ENCODE results near the gene CCDC112.
A peak's percentile ranks its signal among the peaks of the same experiment; 100 is the strongest.

Gene CCDC112

GRCh38 chr5:115317736-115318135 lies 21.3 kb upstream of the CCDC112 start:
- TF ChIP-seq ZFX (IDR thresholded peaks at IDR 0.05; ENCODE audit: borderline replicate concordance) = no peak
- TF ChIP-seq, protein P1, sequence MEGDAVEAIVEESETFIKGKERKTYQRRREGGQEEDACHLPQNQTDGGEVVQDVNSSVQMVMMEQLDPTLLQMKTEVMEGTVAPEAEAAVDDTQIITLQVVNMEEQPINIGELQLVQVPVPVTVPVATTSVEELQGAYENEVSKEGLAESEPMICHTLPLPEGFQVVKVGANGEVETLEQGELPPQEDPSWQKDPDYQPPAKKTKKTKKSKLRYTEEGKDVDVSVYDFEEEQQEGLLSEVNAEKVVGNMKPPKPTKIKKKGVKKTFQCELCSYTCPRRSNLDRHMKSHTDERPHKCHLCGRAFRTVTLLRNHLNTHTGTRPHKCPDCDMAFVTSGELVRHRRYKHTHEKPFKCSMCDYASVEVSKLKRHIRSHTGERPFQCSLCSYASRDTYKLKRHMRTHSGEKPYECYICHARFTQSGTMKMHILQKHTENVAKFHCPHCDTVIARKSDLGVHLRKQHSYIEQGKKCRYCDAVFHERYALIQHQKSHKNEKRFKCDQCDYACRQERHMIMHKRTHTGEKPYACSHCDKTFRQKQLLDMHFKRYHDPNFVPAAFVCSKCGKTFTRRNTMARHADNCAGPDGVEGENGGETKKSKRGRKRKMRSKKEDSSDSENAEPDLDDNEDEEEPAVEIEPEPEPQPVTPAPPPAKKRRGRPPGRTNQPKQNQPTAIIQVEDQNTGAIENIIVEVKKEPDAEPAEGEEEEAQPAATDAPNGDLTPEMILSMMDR (IDR thresholded peaks at IDR 0.05) = no peak
- H3K27ac ChIP-seq = no peak overlapping the region

GRCh38 chr5:115317320-115317719 lies 20.9 kb upstream of the CCDC112 start:
- no peak for TF ChIP-seq ZFX (IDR thresholded peaks at IDR 0.05; ENCODE audit: borderline replicate concordance)
- TF ChIP-seq, protein P1 (IDR thresholded peaks at IDR 0.05) = no peak
- H3K27ac ChIP-seq = no peak overlapping the region

DNA sequence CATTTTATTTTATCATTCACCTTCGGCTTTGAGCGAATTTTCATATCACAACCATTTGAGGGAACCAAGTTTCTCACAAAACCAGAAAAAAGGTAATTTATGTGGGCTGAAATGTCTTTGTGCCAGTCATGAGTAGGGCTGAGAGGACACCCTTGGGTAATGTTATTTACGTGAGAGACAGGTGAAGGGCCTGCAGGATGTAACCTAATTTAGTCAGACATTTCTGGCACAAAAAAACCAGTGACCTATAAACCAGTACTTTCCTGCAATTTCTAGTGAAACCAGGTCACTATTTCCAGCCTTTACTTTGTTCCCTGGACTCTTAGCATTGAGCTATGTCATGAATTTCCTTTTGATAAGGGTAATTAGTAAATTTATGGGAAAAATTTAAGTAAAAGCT lies 17.2 kb upstream of the CCDC112 start:
- no peak for TF ChIP-seq ZFX (IDR thresholded peaks at IDR 0.05; ENCODE audit: borderline replicate concordance)
- TF ChIP-seq, protein P1 (IDR thresholded peaks at IDR 0.05) = no peak
- no peak overlapping the region for H3K27ac ChIP-seq

DNA sequence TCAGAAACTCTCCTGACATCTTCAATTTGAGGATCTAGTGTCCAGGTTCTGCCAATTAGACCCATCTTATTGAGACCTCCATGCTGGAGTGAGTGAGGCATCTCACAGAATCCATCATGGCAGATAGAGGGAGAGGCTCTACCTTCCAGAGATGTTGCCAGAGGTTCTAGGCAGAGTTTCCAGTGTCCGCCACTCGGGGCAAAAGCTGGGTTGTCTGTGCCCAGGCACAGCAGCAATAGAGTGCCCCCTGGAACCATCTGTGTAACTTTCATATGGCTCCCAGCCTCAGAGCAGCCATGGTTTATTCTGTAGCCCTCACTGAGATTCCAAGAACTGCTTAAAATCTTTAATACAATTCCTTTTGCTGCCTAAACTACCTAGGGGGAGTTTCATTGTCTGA lies 16.6 kb upstream of the CCDC112 start:
- H3K27ac ChIP-seq = no peak overlapping the region
- TF ChIP-seq, protein P1 (IDR thresholded peaks at IDR 0.05) = no peak
- no peak for TF ChIP-seq ZFX (IDR thresholded peaks at IDR 0.05; ENCODE audit: borderline replicate concordance)

DNA sequence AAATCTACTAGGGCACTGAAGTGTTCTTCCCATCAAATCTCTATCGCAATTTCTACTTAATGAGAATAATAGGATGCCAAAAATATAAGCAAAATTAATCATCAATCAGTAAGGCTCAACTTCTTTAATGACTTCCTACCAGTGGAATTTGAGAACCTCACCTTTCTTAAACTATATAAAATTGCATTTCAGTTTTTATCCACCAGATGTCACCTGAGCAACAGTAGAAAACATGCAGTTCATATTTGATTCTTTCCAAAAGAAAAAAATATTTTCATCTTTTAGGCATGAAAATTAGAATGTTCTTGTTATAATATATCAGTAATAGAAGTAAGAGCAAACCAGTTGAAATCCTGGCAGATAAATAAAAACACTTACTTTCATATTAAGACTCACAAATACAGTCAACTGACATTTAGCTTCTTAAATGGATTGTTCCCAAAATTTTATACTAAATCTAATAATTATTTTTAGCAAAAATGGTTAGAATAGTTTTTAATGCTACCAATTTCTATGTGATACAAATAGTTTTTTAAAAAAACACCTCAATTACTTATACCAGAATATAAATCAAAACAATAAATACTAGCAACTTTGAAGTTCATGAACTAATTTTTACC lies 13.4 kb upstream of the CCDC112 start:
- H3K27ac ChIP-seq = no peak overlapping the region
- TF ChIP-seq, protein P1 (IDR thresholded peaks at IDR 0.05) = peak; percentile 92
- TF ChIP-seq ZFX (IDR thresholded peaks at IDR 0.05; ENCODE audit: borderline replicate concordance) = no peak

GRCh38 chr5:115308815-115309214 lies 12.4 kb upstream of the CCDC112 start:
- no peak for TF ChIP-seq ZFX (IDR thresholded peaks at IDR 0.05; ENCODE audit: borderline replicate concordance)
- TF ChIP-seq, protein P1 (IDR thresholded peaks at IDR 0.05) = no peak
- H3K27ac ChIP-seq = no peak overlapping the region

DNA sequence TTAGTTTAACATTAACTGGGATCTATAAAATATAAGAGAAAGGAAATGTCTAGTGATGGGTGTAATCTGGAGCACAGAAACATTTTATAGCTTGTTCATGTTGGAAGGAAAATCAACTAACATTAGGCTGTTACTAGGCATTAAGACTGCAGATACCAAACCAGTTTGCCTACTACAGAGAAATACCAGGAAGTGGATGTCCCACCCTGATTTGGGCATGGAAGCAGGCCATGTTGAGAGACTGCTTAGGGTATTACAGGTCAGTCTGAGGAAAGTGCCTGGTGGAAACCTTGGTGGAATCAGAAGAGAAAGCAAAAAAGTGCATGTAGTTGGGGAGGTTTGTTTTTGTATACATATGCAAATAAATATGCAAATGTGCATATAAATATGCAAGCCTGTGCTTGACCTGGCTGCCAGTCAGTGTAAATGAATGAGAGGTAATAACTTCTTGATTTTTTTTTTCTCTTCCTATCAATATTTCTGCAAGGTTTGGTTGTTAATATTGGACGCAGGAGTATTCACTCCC lies 9.6 kb upstream of the CCDC112 start:
- H3K27ac ChIP-seq = no peak overlapping the region
- TF ChIP-seq, protein P1 (IDR thresholded peaks at IDR 0.05) = no peak

All from 22Rv1 (cell line).